ENCODE measurements around the gene FREM2.

- no peak for TF ChIP-seq CTCF (IDR thresholded peaks at IDR 0.05)
- TF ChIP-seq POLR2A (IDR thresholded peaks at IDR 0.05) = no peak
Observed at GRCh38 chr13:38669234-38669964, 17.5 kb upstream of the FREM2 start.
